Lung (tissue), 12 donors: ENCODE results near the gene NFIA. TPM values are rescaled to one million over a fixed set of nuclear protein-coding genes. Genes with fewer than 3 reads are reported as not detected.
A peak's percentile ranks its signal among the peaks of the same experiment; 100 is the strongest.

Source experiments
- ATAC-seq: fragments of 200-7000 bp; cut with Tn5 transposase; one replicate; pipeline ENCODE4 v1.9.1; 2020; ENCODE audit warnings: moderate number of reproducible peaks; ENCODE audit not compliant: insufficient read depth, low FRiP score
- DNase-seq, 3 donors: peaks; one replicate each; pipeline ENCODE4 v3.0.0-alpha.2; 2013 to 2017
- H3K27ac ChIP-seq, 2 donors: one replicate each; pipeline ENCODE4 v1.5.1; 2013; ENCODE audit warnings: mild to moderate bottlenecking in 2 of 2, moderate library complexity in 2 of 2, control low read depth in 1 of 2, inconsistent platforms in 1 of 2, low read depth in 1 of 2, low read length in 1 of 2
- H3K27me3 ChIP-seq, 3 donors: one replicate each; pipeline ENCODE4 v1.5.1; 2013; ENCODE audit warnings: low read length in 2 of 3; ENCODE audit not compliant: control insufficient read depth in 3 of 3, insufficient read depth in 3 of 3
- H3K36me3 ChIP-seq, 4 donors: one replicate each; pipeline ENCODE4 v1.5.1; 2013; ENCODE audit warnings: low read length in 4 of 4, mild to moderate bottlenecking in 1 of 4, moderate library complexity in 1 of 4; ENCODE audit not compliant: control insufficient read depth in 4 of 4, insufficient read depth in 4 of 4
- H3K4me1 ChIP-seq, 5 donors: one replicate each; pipeline ENCODE4 v1.5.1; 2013; ENCODE audit warnings: low read length in 5 of 5, mild to moderate bottlenecking in 2 of 5, moderate library complexity in 1 of 5; ENCODE audit not compliant: control insufficient read depth in 5 of 5, insufficient read depth in 5 of 5
- H3K4me3 ChIP-seq: one replicate; pipeline ENCODE4 v1.5.1; 2013; ENCODE audit warnings: mild to moderate bottlenecking, control low read depth, moderate library complexity
- H3K9ac ChIP-seq, 2 donors: one replicate each; pipeline ENCODE4 v1.5.1; 2013; ENCODE audit warnings: low read length in 2 of 2, control low read depth in 1 of 2; ENCODE audit not compliant: insufficient read depth in 1 of 2
- H3K9me3 ChIP-seq, 4 donors: one replicate each; pipeline ENCODE4 v1.5.1; 2013; ENCODE audit warnings: low read length in 3 of 4, mild to moderate bottlenecking in 1 of 4, moderate library complexity in 1 of 4; ENCODE audit not compliant: control insufficient read depth in 4 of 4, insufficient read depth in 3 of 4
- CTCF ChIP-seq: IDR thresholded peaks from 2 replicates; pipeline ENCODE4 v1.5.1; 2012; ENCODE audit warnings: mild to moderate bottlenecking; ENCODE audit errors: control extremely low read depth, extremely low read depth
- WGBS, 2 donors: extraction: QIAGEN DNeasy Blood & Tissue Kit; methylation state at CpG; one replicate each; pipeline ENCODE4 v1.1.7; 2013; 5-methylcytosine and 5-hydroxymethylcytosine counted together
- polyA plus RNA-seq, 2 donors: library from polyadenylated mRNA; stranded (reverse); fragments of 200-250 nt; gene quantifications; one replicate each; pipeline ENCODE4 v1.2.1, GENCODE V29; 2013
- total RNA-seq, 2 donors: library from RNA; depleted of rRNA in 1 of 2; stranded (reverse); fragments of >200 nt in 1 of 2; gene quantifications; one replicate each; pipeline ENCODE4 v1.2.1, GENCODE V29; 2014 to 2021
- donor health status: control.
- donor health status: control.
- donor health status: Bipolar disorder and iron deficiency.
- donor health status: healthy.
- donor health status: DM: yes; HTN: yes; CAD: no.

The NFIA gene
- total and polyA plus RNA-seq, 4 donors, result 3.0 to 63.4 (median 34.2) TPM

- H3K36me3 ChIP-seq, result no peaks in the 10 kb centered on the region
- no peak for TF ChIP-seq CTCF
- WGBS, 2 donors, result 70 to 73% methylated on average over 6 of the region's 6 CpGs
- no peak overlapping the region for H3K4me3 ChIP-seq
- H3K9me3 ChIP-seq, result no peaks in the 10 kb centered on the region
- ATAC-seq, result no peak
- H3K27me3 ChIP-seq, result no peaks in the 10 kb centered on the region
- H3K27ac ChIP-seq, result no peak overlapping the region
- H3K9ac ChIP-seq, result no peak overlapping the region
- peak in 2 of 3 donors; percentile 69 to 75 for DNase-seq
- H3K4me1 ChIP-seq, result peaks cover 0 to 27% (median 5%) of the 10 kb centered on the region in 5 donors
Observed at GRCh38 chr1:61192663-61193330, 110.4 kb downstream of the NFIA start.

GRCh38 chr1:61193808-61194207 lies 111.4 kb downstream of the NFIA start:
- 85 to 96% methylated on average over 1 of the region's 1 CpG for WGBS, 2 donors
- no peaks in the 10 kb centered on the region for H3K36me3 ChIP-seq
- H3K9ac ChIP-seq, result no peak overlapping the region
- no peak overlapping the region for H3K4me3 ChIP-seq
- TF ChIP-seq CTCF, result no peak
- H3K9me3 ChIP-seq, result no peaks in the 10 kb centered on the region
- no peak for DNase-seq
- ATAC-seq, result no peak
- H3K27me3 ChIP-seq, result no peaks in the 10 kb centered on the region
- H3K4me1 ChIP-seq, result peaks cover 2 to 33% (median 5%) of the 10 kb centered on the region in 5 donors
- no peak overlapping the region for H3K27ac ChIP-seq

GRCh38 chr1:61198554-61198953 lies 116.2 kb downstream of the NFIA start:
- Histone ChIP-seq H3K36me3 (no peaks in the 10 kb centered on the region), H3K9me3 (no peaks in the 10 kb centered on the region), H3K27ac (no peak overlapping the region), H3K4me3 (no peak overlapping the region), H3K9ac (no peak overlapping the region), H3K4me1 (peaks cover 2 to 50% (median 5%) of the 10 kb centered on the region in 5 donors), H3K27me3 (no peaks in the 10 kb centered on the region)
- WGBS, 2 donors, result 92 to 96% methylated on average over 8 of the region's 8 CpGs
- ATAC-seq (no peak), DNase-seq (no peak)
- no peak for TF ChIP-seq CTCF

DNA sequence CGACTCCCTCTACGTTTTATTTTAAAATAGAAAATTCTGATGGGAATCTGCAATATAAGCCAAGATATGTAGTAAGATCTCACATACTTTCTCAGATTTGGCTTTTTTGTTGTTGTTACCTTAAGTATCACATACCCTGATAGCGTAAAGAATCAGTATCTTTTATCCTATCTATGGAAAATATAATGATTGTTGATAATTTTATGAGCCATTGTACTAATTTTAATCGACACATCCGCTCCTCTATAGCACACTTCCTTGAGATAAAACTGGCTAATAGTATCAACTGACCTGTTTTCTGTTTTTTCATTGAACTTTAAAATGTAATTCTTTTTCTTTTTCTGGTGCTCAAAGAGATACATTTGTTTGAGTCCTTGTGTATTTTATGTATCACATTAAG lies 118.7 kb downstream of the NFIA start:
- H3K36me3 ChIP-seq, result no peaks in the 10 kb centered on the region
- no peak for ATAC-seq

More for the DNA sequence above, 118.7 kb downstream of the NFIA start:
- 84 to 88% methylated on average over 5 of the region's 5 CpGs for WGBS, 2 donors
- Histone ChIP-seq H3K27me3 (no peaks in the 10 kb centered on the region), H3K4me1 (peaks cover 2 to 40% (median 6%) of the 10 kb centered on the region in 5 donors), H3K9ac (no peak overlapping the region), H3K4me3 (no peak overlapping the region), H3K27ac (no peak overlapping the region), H3K9me3 (no peaks in the 10 kb centered on the region)
- no peak for TF ChIP-seq CTCF
- DNase-seq, result no peak
